Fibroblast of lung (primary cell): Measurements from ENCODE around the gene DNAH10. TPM values are rescaled to one million over a fixed set of nuclear protein-coding genes. Genes with fewer than 3 reads are reported as not detected.

Experiments used
- DNase-seq, 2 donors: peaks; one replicate each; pipeline versions ENCODE4 v3.0.0 to v3.0.0-alpha.2; 2010; ENCODE audit warnings: low read depth in 2 of 2
- H2AFZ ChIP-seq: 2 replicates; pipeline ENCODE4 v1.5.1; 2012; ENCODE audit warnings: low read length, control low read depth, inconsistent platforms
- H3K27ac ChIP-seq: 2 replicates; pipeline ENCODE4 v1.5.1; 2011; ENCODE audit warnings: low read length, control low read depth; ENCODE audit not compliant: insufficient read depth
- H3K27me3 ChIP-seq: 2 replicates; pipeline ENCODE4 v1.5.1; 2011; ENCODE audit warnings: mild to moderate bottlenecking, low read length; ENCODE audit not compliant: control insufficient read depth, insufficient read depth
- H3K36me3 ChIP-seq: 2 replicates; pipeline ENCODE4 v1.5.1; 2011; ENCODE audit warnings: low read length; ENCODE audit not compliant: control insufficient read depth, insufficient read depth
- H3K4me1 ChIP-seq: 2 replicates; pipeline ENCODE4 v1.5.1; 2011; ENCODE audit warnings: low read length; ENCODE audit not compliant: control insufficient read depth, insufficient read depth; ENCODE audit errors: extremely low read depth
- H3K4me2 ChIP-seq: 2 replicates; pipeline ENCODE4 v1.5.1; 2011; ENCODE audit warnings: low read length, control low read depth; ENCODE audit not compliant: insufficient read depth; ENCODE audit errors: extremely low read depth
- H3K4me3 ChIP-seq, 4 experiments: fragments of 200-600 bp in 1 of 4; sonication (generic) in 1 of 4; replicated peaks in 1 of 4; 2 replicates each; pipeline ENCODE4 v1.5.1; 2011 to 2016; ENCODE audit warnings: low read length in 4 of 4, low read depth in 3 of 4, mild to moderate bottlenecking in 3 of 4, control low read depth in 2 of 4, inconsistent platforms in 1 of 4, mixed read lengths in 1 of 4; ENCODE audit not compliant: insufficient read depth in 1 of 4; ENCODE audit errors: control extremely low read depth in 1 of 4
- H3K79me2 ChIP-seq: 2 replicates; pipeline ENCODE4 v1.5.1; 2012; ENCODE audit warnings: mild to moderate bottlenecking, low read length, inconsistent platforms; ENCODE audit not compliant: control insufficient read depth, insufficient read depth
- H3K9ac ChIP-seq: 2 replicates; pipeline ENCODE4 v1.5.1; 2011; ENCODE audit warnings: mild to moderate bottlenecking, low read length, control low read depth; ENCODE audit not compliant: insufficient read depth
- H3K9me3 ChIP-seq: 2 replicates; pipeline ENCODE4 v1.5.1; 2012; ENCODE audit warnings: low read depth, low read length; ENCODE audit not compliant: control insufficient read depth, insufficient read depth
- H4K20me1 ChIP-seq: 2 replicates; pipeline ENCODE4 v1.5.1; 2011; ENCODE audit warnings: low read length; ENCODE audit not compliant: control insufficient read depth, insufficient read depth; ENCODE audit errors: extremely low read depth
- CTCF ChIP-seq, 2 donors: IDR thresholded peaks in 1 of 2; conservative IDR thresholded peaks in 1 of 2; 1 replicate in 1 of 2; 2 replicates in 1 of 2; pipeline ENCODE4 v1.5.1; 2011 to 2012; ENCODE audit warnings: low read length in 2 of 2, control low read depth in 1 of 2, inconsistent platforms in 1 of 2, low read depth in 1 of 2, mild to moderate bottlenecking in 1 of 2
- EZH2 ChIP-seq: IDR thresholded peaks from 2 replicates; pipeline ENCODE4 v1.5.1; 2012; ENCODE audit warnings: low read length, control low read depth, mild to moderate bottlenecking; ENCODE audit errors: missing control alignments
- polyA plus RNA-seq, 2 donors: library from polyadenylated mRNA; depleted of rRNA in 1 of 2; stranded (reverse) in 1 of 2; unstranded in 1 of 2; fragments of >200 nt; gene quantifications; 2 replicates each; pipeline ENCODE4 v1.2.1, GENCODE V29; 2011 to 2012; ENCODE audit warnings: missing spikeins in 1 of 2
- total RNA-seq: library from RNA; depleted of rRNA; stranded (reverse); fragments of >200 nt; gene quantifications from 2 replicates; pipeline ENCODE4 v1.2.1, GENCODE V29; 2014

The DNAH10 gene
- total and polyA plus RNA-seq, 2 donors (not counting 1 experiment from before 2014, with no cell fraction given), result 0.06 to 0.33 TPM

- Histone ChIP-seq H2AFZ (no peak overlapping the region), H3K4me3 (no peak overlapping the region), H3K79me2 (no peaks in the 10 kb centered on the region), H3K27me3 (peaks cover 6% of the 10 kb centered on the region), H4K20me1 (no peaks in the 10 kb centered on the region), H3K4me1 (no peaks in the 10 kb centered on the region), H3K36me3 (no peaks in the 10 kb centered on the region), H3K9ac (no peak overlapping the region), H3K27ac (no peak overlapping the region), H3K9me3 (no peaks in the 10 kb centered on the region), H3K4me2 (no peak overlapping the region)
- TF ChIP-seq EZH2 (no peak), CTCF (conservative IDR thresholded peaks at IDR 0.05 in 1 of 2, IDR thresholded peaks at IDR 0.05 in 1 of 2; ENCODE audit: low read depth in 1 of 2, low read length in 2 of 2) (no peak)
- no peak for DNase-seq
Measured at GRCh38 chr12:123889848-123890535, 127.9 kb downstream of the DNAH10 start.

GRCh38 chr12:123890536-123890902, 128.4 kb downstream of the DNAH10 start:
- Histone ChIP-seq H3K4me2 (no peak overlapping the region), H3K4me1 (no peaks in the 10 kb centered on the region), H4K20me1 (no peaks in the 10 kb centered on the region), H2AFZ (no peak overlapping the region), H3K9me3 (no peaks in the 10 kb centered on the region), H3K36me3 (no peaks in the 10 kb centered on the region), H3K27ac (no peak overlapping the region), H3K27me3 (peaks cover 8% of the 10 kb centered on the region), H3K9ac (no peak overlapping the region), H3K4me3 (no peak overlapping the region), H3K79me2 (no peaks in the 10 kb centered on the region)
- TF ChIP-seq EZH2 (no peak), CTCF (conservative IDR thresholded peaks at IDR 0.05 in 1 of 2, IDR thresholded peaks at IDR 0.05 in 1 of 2; ENCODE audit: low read depth in 1 of 2, low read length in 2 of 2) (no peak)
- no peak for DNase-seq

GRCh38 chr12:123891011-123891410, 128.9 kb downstream of the DNAH10 start:
- DNase-seq, result no peak
- Histone ChIP-seq H3K27ac (no peak overlapping the region), H3K4me2 (no peak overlapping the region), H3K36me3 (no peaks in the 10 kb centered on the region), H3K4me3 (no peak overlapping the region), H3K9ac (no peak overlapping the region), H3K27me3 (peaks cover 8% of the 10 kb centered on the region), H3K9me3 (no peaks in the 10 kb centered on the region), H4K20me1 (no peaks in the 10 kb centered on the region), H2AFZ (no peak overlapping the region), H3K4me1 (no peaks in the 10 kb centered on the region), H3K79me2 (no peaks in the 10 kb centered on the region)
- no peak for TF ChIP-seq CTCF (conservative IDR thresholded peaks at IDR 0.05 in 1 of 2, IDR thresholded peaks at IDR 0.05 in 1 of 2; ENCODE audit: low read depth in 1 of 2, low read length in 2 of 2)
- TF ChIP-seq EZH2, result no peak
